GM23248 (cell line): ENCODE results near the gene RBMS3.

Experiments
- EZH2 ChIP-seq: fragments of 200-600 bp; sonication (generic); IDR thresholded peaks from 2 replicates; pipeline ENCODE4 v1.6.1; 2018; ENCODE audit warnings: antibody characterized with exemption, mild to moderate bottlenecking; ENCODE audit not compliant: insufficient read depth, poor library complexity, severe bottlenecking
- EZH2phosphoT487 ChIP-seq: fragments of 200-600 bp; sonication (generic); IDR thresholded peaks from 2 replicates; pipeline ENCODE4 v1.6.1; 2018; ENCODE audit warnings: antibody characterized with exemption, moderate library complexity, mild to moderate bottlenecking, low read depth; ENCODE audit not compliant: insufficient read depth

- TF ChIP-seq EZH2phosphoT487: no peak
- no peak for TF ChIP-seq EZH2
Observed at GRCh38 chr3:29932696-29933325, 651.9 kb downstream of the RBMS3 start.
